Measurements from ENCODE around the gene AURKAIP1.
"Not testable (repeated sequence)": the region's sequence is repeated elsewhere in the genome, so short reads cannot be mapped to it uniquely, and the experiment has no call there.

AURKAIP1 gene

DNA sequence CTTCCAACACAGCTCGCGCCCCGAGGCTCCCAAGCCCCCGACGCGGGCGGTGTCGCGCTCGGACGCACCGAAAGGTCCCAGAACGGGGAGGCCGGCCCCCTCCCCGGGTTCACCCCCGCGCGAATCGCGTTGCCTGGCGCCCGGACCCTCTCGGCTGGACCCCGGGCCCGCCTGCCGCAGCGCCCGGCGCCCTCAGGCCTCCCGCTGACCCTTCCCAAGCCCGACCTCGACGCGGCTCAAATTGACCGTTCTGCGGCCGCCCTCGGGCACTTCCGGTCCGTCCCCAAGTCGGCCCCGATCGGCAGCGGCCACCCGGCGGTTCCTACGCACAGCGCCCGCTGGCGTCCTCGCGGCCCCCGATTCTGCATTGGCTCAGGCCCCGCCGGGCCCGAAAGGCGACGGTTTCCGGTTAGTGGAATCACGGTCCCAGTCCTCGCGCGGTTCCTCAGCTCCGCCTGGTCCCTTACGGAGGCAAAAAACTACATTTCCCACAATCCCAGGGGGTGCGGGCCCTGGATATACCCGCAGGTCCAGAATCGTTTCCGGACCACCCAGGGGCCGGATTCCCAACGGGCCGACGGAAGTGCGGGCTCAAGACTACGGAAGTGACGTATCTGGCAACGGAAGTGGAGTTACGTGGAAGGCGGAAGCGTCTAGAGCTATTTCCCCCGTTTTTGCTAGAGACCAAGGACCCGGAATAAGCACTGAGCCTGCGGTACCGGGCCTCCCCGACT, at the start of gene AURKAIP1:
Gene AURKAIP1, minus strand, starts transcription at position 279 of the 734 bp plus-strand sequence. CDS start 451 bp downstream, outside the sequence.
- DNase-seq = peak; percentile 99

DNA sequence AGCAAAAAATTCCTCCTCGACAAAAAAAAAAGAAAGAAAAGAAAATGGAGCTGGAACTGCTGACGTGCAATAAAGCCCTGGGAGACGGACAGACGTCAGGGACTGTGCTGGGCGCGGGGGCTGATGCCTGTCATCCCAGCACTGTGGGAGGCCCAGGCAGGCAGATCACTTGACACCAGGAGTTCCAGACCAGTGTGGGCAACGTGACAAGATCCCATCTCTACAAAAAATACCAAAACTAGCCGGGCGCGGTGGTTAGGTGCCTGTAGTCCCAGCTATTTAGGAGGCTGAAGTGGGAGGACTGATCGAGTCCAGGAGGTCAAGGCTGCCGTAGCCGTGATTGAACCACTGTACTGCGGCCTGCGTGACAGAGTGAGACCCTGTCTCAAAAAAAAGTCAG, 49.7 kb upstream of the AURKAIP1 start:
- no peak for DNase-seq

DNA sequence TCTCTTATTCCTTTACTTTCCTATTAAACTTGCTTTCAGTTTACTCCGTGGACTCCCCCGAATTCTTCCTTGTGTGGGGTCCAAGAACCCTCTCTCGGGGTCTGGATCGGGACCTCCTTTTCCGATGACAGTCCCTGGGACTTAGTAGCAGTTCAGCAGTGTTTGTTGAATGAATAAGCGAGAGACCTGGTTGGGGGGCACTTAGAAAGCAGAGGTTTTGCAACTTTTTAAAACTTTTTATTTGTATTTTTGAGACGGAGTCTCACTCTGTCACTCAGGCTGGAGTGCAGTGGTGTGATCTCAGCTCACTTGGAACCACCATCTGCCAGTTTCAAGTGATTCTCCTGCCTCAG, 48.2 kb upstream of the AURKAIP1 start:
- DNase-seq = no peak

DNA sequence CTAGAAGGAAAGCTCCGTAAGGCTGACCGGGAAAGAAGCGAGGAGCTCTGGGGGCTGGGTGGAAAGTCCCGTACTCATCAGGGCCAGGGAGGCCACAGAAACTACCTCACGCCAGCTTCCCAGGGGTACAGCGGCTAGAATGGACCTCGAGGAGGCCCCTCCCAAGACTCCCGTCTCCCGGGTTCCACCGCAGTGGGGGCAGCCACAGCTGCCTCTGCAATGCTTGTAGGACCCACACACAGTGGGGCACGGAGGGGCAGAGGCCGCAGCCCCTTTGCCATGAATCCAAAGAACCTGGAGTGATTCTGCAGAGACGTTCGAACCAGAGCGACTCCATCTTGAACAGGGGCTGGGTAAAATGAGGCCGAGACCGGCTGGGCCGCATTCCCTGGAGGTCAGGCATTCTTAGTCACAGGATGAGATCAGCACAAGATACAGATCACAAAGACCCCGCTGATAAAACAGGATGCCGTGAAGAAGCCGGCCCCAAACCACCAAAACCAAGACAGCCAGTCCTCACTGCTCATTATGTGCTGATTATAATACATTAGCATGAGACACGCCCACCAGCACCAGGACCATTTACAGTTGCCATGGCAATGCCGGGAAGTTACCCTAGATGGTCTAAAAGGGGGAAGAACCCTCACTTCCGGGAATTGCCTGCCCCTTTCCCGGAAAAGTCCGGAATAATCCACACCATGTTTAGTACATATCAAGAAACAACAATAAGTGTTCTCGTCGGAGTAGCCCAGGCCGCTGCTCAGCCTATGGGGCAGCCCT, 47.6 kb upstream of the AURKAIP1 start:
- no peak for DNase-seq

DNA sequence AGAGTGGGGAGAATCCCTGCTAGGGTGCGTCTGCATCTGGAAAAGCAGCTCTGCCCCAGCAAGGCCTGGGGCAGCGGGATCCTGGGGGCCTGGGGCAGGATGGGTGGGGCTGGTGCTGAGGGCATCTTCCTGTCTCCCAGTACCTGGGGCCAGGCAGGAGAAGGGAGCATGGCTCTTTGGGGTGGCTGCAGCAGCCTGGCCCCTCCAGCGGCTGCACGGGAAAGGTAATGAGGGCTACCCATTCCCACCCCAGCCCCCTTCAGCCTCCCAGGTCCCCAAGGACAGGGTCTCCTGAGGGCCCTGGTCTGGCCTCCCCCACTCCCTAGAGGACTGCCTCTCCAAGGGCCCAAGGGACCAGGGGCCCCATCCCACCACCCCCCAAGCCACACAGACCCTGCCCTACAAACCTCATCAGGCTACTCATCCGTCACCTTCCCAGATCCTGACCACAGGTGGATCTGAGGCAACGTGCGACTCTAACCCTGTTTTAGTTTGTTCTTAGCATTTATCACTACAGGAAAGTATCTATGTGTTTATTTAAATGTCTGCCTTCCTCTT, 47.0 kb upstream of the AURKAIP1 start:
- DNase-seq = no peak

DNA sequence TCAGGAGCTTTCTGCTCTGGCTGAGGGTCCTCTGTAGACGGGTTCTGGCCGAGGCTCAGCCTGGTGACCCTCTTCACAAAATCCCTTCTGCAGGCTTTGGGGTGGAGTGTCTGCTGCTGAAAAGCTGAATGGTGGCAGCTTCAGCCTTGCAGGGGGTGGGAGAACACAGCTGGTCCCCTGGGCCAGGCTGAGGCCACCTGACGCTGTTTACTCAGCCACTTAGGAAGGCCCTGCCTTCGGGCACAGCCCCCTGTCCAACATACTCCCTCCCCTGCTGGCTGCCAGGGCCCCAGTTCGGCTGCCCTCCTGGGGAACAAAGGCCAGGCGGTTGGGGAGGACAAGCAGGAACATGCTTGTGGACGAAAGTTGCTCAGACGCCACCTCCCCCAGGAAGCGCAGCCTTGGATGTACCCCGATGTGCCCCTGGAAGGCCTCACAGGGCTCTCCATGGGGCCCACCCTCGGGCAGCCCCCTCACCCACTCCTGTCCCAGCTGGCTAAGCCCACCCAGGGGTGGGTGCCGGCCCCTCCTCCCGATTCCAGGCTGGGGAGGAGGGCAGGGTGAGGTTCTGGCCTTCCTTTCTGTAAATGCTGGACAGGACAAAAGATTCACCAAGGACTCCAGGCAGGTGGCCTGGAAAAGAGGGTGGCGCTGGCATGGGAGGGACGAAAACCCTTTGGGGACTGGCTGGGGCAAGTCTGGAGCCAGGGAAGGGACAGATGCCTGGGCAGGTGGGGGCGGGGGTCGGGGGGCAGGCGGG, 46.3 kb upstream of the AURKAIP1 start, which contains the start of gene ANKRD65:
Gene ANKRD65, minus strand, starts transcription at position 130 of the 760 bp plus-strand sequence. CDS start 271 bp downstream, outside the sequence.
- no peak for DNase-seq

DNA sequence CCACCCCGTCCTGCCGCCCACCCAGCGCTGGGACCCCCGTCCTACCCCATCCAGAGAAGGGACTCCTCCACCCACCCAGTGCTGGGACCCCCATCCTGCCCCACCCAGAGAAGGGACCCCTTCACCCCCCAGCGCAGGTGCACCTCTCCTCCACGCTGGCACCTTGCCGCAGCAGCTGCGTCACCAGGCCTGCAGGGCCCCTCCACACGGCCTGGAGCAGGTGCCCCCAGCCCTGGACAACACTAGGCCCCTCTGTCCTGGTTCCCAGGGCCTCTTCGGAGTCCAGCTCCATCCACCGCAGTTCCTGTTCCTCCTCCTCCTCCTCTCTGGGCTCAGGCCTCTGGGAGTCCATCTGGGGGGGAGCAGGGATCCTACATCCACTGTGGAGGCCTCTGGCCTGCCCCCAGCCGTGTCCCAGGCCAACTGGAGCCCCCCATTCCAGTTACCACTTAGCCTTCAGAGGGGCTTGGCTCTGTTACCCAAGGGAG, 45.7 kb upstream of the AURKAIP1 start:
- no peak for DNase-seq

DNA sequence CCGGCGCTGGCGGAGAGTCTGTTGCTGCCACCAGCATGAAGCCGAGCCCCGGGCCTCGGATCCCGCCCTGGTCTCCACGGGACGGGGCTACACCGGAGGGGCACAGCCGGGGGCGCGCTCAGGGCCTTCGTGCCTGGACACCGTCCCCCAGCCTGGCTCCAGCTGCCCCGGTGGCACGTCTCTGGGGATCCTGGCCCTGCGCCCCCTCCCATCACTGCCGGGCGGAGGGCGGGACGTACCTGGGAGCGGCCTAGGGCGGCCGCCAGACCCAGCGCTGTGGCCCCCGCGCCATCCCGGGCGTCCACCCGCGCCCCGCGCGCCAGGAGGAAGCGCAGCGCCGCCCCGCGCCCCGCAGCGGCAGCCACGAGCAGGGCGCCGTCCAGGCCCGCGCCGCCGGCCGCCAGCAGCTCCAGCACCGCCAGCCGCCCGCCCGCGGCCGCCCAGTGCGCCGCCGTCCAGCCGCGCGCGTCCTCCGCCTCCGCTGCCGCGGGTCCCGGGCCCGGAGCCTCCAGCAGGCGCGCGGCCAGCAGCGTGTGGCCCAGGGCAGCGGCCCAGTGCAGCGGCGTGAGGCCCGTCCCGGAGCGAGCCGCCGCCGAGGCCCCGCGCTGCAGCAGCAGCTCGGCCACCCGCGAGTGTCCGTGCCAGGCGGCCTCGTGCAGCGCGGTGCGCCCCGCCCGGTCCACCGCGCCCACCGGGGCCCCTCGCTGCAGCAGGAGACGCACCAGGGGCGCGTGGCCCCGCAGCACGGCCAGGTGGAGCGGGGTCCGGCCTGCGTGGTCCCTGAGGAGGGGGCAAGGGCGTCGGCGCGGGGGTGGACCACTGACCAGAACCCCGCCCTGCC, 45.0 kb upstream of the AURKAIP1 start:
- no peak for DNase-seq

DNA sequence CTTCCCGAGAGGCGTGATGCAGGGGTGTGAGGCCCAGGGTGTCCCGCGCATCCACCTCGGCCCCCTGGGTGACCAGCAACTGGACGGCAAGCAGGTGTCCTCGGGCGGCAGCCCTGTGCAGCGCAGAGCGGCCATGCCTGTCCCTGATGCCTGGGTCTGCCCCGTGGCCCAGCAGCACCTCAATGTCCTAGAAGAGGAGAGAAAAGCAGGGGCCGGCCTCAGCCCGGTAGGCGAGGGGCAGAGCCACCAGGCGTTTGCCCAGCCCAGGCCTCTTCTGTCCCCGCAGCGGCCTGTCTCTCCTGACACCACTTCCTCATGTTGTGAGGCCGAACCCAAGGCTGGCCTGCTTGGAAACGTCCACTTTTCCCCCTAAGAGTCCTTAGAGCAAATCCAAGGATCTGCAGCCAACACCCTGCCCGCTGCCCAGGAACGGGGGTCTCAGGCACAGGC, 44.4 kb upstream of the AURKAIP1 start:
- DNase-seq = no peak

DNA sequence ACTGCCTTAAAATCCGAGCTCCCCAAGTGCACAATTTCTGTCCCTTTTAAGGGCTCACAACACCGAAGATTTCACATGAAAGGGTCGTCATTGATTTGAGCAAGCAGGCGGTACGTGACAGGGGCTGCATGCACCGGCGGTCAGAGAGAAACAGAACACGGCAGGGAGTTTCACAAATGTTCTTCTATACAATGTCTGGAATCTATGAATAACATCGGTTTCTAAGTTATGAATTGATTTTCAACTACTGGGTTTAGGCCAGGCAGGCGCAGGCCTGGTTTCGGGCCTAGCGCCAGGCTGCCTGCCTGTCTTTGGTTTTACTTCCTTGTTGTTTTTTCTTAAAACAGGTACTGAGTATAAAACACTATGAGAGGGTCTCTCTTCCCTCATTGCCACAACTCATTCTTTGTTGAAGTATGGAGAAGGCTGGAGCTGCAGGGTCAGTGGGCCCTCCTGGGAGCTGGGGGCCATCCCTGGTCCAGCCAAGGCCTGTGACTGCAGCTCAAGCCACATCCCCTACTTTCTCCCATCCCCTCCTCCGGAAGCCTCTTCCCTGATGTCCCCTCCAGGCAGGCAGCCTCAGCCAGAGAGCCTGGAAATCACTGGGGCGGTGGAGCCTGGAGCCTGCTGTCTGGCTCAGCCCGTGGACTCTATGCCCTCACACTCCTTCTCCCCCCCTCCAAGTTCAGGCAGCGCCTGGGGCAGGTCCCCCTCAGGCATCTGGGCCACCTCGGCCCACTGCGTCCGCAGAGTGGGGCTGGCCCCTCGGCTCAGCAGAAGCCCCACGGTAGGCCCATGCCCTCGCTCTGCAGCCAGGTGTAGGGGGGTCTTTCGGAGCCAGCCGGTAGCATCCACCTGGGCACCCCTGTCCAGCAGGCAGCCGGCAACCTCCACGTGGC, 43.7 kb upstream of the AURKAIP1 start:
- no peak for DNase-seq

DNA sequence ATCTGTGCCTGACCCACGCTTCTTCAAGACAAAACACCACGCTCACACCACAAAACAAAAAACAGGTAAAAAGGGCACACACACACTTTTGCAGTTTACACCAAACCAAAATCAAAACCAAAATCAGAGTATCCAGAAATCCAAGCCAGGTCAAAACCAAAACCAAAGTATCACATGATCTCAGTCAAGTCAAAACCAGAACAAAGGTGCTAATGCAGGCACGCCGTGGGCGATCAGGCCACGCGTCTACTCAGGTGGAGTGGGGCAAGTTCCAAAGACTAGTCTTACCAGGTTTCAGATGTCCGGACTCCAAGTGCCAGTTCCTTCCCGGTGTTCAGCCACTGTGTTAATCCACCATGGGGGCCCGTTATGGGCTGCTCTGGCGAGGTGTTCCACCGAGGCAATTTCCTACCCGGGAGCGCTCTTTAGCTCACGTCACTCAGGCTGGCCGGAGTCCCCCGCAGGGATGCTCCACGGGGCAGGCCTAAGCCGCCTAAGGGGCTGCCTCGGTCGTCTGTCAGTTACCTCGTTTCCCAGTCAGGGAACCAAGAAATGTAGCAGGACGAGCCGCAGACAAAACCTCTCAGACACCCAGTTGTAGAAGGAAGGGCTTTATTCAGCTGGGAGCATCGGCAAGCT, 42.9 kb upstream of the AURKAIP1 start:
- not testable (repeated sequence) for DNase-seq

DNA sequence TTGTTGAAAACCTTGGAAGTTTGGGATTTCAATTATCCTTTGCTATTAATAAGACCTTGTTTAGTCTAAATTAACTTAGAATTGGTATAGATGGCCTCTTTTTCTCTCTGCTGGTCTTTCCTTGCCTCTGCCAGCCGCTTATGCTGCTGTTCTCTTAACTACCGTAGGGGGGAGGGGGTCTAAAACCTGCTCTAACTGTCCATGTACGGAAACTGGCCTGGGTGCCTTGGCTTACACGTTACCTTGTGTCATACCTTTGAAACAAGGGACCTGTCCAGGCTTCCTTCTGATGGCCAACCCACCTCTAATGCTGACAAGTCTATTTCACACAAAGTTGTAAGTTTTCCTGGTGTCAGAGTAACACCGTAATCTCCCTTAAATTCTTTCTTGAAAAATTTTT, 42.4 kb upstream of the AURKAIP1 start:
- DNase-seq = not testable (repeated sequence)

DNA sequence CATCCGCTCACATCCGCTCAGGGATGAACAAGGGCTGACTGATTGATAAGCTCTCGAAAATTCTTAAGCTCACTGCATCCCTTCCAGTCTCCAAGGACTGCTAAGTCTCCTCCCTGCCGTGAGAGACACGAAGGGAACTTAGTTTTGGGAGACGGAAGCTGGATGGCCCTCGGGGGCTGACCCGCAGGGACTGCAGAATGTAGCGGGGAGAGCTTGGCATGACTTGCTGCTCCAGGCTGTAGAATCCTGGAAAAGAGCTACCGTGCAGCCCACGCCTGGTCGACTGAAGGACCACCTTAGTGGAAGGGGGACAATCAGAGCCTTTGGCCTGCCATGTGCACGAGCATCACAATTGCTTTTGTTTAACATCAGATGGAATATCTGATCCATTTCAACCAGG, 40.7 kb upstream of the AURKAIP1 start:
- no peak for DNase-seq

DNA sequence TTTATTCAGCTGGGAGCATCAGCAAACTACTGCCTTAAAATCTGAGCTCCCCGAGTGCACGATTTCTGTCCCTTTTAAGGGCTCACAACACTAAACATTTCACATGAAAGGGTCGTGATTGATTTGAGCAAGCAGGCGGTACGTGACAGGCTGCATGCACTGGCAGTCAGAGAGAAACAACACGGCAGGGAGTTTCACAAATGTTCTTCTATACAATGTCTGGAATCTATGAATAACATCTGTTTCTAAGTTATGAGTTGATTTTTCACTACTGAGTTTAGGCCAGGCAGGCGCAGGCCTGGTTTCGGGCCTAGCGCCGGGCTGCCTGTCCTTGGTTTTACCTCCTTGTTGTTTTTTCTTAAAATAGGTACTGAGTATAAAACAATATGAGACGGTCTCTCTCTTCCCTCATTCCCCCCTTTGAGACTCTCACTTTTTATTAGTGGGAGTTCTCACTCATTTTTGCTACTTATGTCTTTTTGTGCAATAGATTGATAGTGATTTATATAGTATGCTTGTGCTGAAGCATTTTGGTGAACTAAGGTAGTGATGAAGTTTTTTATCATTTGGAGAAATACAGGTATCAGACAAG, 37.4 kb upstream of the AURKAIP1 start:
- DNase-seq = not testable (repeated sequence)

DNA sequence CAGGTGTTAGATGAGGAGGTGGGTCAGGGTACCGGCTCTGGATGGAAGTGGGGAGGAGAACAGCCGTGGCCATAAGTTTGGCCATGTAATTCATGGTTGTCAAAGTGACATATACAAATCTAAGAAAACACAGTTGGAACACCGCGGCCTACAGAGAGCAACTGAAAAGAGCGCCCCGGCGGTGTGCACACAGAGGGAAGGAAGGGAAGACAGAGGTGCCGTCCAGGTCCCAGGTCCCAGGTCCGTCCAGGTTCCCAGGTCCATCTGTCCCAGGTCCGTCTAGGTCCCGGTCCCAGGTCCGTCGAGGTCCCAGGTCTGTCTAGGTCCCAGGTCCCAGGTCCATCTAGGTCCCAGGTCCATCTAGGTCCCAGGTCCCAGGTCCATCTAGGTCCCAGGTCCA, 36.6 kb upstream of the AURKAIP1 start:
- DNase-seq = no peak

DNA sequence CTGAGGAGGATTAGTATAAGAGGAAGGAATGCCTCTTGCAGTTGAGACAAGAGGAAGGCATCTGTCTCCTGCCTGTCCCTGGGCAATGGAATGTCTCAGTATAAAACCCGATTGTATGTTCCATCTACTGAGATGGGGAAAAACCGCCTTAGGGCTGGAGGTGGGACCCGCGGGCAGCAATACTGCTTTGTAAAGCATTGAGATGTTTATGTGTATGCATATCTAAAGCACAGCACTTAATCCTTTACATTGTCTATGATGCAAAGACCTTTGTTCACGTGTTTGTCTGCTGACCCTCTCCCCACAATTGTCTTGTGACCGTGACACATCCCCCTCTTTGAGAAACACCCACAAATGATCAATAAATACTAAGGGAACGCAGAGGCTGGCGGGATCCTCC, 35.2 kb upstream of the AURKAIP1 start:
- not testable (repeated sequence) for DNase-seq

DNA sequence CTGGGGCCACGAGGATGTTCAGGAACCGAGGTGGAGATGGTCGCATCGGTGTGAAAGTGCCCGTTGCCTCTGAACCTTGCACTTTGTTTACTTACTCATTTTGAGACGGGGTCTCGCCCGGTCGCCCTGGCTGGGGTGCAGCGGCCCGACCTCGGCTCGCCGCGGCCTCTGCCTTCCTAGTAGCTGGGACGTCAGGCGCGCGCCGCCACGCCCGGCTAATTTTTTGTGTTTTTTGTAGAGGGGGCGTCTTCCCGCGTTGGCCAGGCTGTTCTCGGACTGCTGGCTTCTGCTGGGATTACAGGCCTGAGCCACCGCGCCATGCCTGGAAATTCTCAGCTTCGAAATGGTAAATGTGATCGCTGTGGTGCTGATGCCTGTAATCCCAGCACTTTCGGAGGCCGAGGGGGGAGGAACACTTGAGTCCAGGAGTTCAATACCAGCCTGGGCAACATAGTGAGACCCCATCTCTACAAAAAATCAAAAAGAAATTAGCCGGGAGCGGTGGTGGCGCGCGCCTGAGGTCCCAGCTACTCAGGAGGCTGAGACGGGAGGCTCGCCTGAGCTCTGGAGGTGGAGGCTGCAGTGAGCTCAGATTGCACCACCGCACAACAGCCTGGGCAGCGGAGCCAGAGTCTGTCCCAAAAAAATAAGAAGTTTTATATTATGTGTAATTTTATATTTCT, 32.8 kb upstream of the AURKAIP1 start:
- no peak for DNase-seq

DNA sequence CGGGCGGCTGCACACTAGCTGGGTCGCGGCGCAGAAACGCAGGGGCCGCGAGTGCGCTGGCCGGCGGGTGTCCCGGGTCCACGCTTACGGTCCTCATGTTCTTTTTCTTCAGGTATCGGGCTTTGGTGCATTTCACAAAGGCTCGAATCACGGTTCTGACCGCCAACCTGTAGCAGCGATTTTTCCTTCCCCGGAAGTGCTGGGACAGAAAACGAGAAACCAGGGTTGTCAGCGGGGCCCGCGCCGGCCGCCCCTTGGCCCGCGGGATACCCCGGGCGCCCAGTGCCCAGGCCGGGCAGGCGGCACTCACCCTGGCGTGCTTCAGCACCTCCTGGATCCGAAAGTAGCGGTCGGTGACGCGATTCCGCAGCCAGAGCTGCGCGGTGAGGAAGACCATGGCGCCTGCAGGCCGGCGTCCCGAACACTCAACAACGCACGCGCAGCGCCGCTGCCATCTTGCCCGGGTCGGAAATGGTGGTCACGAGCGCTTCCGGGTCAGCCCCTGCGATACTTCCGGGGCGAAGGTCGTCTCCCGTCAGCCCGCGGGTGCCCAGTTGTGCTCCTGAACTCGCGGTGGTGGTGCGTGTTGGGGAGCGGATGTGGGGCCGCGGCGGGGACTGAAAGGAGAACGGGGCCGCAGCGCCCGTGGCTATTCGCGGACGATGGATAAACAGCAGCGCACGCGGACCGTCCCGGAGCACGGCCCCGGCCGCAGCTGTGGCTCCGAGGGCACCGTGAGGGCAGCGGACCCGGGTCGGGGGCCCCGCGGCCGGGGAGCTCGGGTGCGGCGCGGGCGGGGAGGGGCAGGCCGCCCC, 32.0 kb upstream of the AURKAIP1 start, which contains the start of gene MRPL20:
Gene MRPL20, minus strand, starts transcription at position 473 of the 815 bp plus-strand sequence. Its CDS starts 76 bp downstream, at position 397.
- DNase-seq = peak; percentile 88

All from GDM1 (cell line).